ENCODE data around the gene GJD3.

The GJD3 gene

GRCh38 chr17:40321524-40321929 is 43.0 kb downstream of the GJD3 start:
- DNase-seq = no peak

- no peak for DNase-seq
Observed at GRCh38 chr17:40320756-40321523, 43.6 kb downstream of the GJD3 start.

- peak; percentile 76 to 86 (median 77) for DNase-seq
Observed at GRCh38 chr17:40319651-40320540, 44.6 kb downstream of the GJD3 start.

- no peak for DNase-seq
Observed at GRCh38 chr17:40318830-40319391, 45.6 kb downstream of the GJD3 start.

GRCh38 chr17:40317880-40318829 is 46.4 kb downstream of the GJD3 start:
- peak; percentile 95 to 98 (median 98) for DNase-seq

- DNase-seq = peak; percentile 65 to 67 (median 66)
Observed at GRCh38 chr17:40317345-40317873, 47.1 kb downstream of the GJD3 start.

- peak in 2 of 3 donors; percentile 67 to 68 for DNase-seq
Observed at GRCh38 chr17:40316571-40317344, 47.8 kb downstream of the GJD3 start.

- DNase-seq = no peak
Observed at GRCh38 chr17:40315678-40316570, 48.6 kb downstream of the GJD3 start.

- no peak for DNase-seq
Observed at GRCh38 chr17:40315206-40315605, 49.3 kb downstream of the GJD3 start.

- peak; percentile 97 to 98 (median 98) for DNase-seq
Observed at GRCh38 chr17:40314584-40314956, 50.0 kb downstream of the GJD3 start.

GRCh38 chr17:40313668-40314583 is 50.6 kb downstream of the GJD3 start:
- no peak for DNase-seq
